GM18507 (cell line): ENCODE data around the gene UGT1A10.

ENCODE experiments used
- DNase-seq: peaks from one replicate; pipeline ENCODE4 v3.0.0; 2011; ENCODE audit warnings: low read depth; ENCODE audit not compliant: insufficient read length; ENCODE audit errors: extremely low spot score
- FAIRE-seq: peaks from 2 replicates; lab custom pipeline; 2011; peaks lifted over from hg19 to GRCh38; lab: Jason Lieb, UNC

The UGT1A10 gene

DNA sequence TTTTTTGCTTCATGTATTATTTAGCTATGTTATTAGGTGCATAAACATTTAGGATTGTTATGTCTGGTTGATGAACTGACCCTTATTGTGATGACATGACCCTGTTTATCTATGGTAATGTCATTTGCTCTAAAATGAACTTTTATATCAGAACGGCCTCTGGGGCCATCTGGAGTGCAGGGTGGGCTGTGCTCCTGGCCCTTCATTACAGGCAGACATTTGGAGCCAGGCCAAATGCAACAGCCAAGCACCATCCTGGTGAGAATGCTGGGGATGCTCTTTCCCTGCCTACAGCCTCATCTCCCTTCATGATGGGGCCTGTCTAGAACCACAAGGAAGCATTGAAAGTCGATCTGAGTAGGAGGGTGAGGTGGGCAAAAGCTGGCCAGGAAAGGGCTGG lies 180.1 kb downstream of the UGT1A10 start:
- FAIRE-seq: no peak
- DNase-seq: no peak

DNA sequence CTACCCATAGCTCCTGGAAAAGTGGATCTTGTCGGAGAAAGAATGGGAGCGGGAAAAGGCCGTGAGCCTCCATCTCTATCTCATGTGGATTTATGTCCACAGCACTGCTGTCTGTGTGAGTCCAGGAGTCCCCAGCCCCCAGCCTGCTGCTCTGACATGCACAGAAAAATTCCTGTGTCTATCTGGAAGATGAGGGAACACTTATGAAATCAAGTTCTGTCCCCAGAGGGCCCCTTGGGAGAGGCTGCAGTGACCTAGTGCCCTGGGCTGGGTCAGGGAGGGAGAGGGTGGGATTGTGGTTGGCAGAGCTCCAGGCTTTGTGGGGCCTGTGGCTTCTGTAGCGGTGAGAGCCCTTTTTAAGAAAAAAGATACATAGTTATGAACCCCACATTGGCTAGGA lies 180.5 kb downstream of the UGT1A10 start:
- DNase-seq (no peak), FAIRE-seq (no peak)

DNA sequence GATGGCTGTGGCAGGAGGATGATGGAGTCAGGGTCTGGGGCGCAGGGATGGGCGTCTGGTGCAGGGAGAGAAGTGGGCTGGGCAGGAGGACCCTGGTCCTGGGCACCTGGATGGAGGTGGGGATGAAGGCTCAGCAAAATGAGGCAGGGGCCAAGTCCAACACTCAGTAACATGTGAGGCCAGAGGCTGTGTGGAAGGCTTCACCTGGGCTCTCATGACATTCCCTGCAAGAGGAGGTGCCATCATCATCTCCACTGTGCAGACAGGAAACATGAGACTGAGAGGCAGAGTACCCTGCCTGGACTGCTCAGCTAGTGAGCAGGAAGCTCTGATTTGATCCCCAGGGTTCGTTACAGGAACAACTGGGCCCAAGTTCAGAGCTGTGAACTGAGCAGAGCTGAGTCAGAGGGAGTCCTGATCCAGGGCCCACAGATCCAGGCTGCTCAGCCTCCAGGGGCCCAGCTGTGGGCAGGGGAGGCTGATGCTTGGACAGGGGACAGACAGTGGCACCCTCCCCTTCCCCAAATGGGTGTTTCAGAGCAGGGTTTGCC lies 181.2 kb downstream of the UGT1A10 start:
- no peak for FAIRE-seq

DNA sequence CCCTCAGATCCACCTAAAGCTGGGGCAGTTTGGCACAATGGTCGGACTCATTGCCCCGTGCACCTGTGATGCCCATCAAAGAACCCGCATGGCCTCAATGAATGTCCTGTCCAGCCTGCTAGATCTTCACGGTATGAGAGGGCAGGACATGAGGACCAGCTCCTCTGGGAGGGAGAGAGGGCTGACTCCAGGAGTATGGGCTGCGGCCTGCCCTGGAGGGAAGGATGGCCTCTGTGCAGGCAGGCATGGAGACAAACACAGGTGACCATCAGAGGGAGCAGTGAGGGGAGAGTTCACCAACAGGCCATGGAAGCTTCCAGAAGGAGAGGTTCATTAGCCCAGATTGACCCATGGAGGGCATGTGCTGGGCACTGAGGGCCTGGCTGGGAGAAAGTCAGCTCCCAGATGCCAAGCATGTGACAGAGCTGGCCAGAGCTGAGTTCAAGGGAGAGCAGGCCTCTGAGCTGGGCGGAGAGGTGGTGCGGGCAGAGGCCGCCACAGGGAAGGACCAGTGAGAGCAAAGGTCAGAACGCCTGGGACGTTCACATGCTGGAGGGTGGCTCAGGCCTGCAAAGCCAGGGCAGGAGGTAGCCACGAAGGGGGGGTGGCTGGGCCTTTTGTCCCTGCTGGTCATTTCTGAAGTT lies 181.9 kb downstream of the UGT1A10 start:
- FAIRE-seq (no peak), DNase-seq (no peak)

More for the DNA sequence above, 181.2 kb downstream of the UGT1A10 start:
- DNase-seq: no peak

DNA sequence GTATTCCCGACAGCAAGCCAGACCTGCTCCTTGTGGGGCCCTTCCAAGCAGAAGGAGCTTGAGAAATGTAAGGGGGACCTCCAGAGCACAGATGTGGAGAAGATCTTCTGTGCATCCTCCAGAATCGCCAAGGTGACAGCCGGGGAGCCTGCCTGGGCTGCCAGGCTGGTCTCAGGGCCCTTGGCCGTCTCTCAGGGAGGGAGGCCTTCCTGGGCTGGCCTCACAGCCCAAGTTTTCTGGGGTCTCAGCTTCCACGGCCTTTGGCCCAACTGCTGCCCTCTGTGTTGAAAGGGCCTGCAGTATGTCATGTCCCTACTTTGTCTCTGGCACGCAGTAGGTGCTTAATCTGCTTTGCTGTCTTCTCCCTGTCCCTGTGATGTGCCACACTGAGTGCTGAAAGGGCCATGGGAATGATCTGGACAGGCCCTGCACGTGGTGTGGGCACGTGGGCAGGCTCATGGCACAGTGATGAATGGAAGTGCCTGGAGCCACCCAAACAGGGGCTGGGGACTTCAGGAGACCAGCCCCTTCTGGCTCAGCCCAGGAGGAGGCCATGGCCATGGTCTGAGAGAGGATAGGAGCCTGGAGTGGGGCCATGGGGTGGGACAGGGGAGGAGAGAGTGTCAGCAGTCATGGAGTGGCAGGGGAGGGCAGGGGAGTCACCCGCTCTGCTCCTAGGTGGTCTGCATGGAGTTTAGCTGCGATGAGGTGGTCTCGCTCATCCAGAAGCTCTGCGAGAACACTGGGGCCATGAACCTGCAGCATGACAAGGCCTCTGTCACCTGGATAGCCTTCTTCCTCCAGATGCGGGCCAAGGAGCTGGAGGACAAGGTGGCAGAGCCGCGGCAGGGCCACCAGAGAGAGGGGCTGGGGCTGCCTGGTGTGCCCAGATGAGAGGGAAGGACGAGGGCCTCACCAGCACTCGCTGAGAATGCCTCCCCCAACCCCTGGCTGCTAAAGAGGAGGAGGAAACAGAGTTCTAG lies 182.7 kb downstream of the UGT1A10 start:
- DNase-seq (no peak), FAIRE-seq (no peak)

DNA sequence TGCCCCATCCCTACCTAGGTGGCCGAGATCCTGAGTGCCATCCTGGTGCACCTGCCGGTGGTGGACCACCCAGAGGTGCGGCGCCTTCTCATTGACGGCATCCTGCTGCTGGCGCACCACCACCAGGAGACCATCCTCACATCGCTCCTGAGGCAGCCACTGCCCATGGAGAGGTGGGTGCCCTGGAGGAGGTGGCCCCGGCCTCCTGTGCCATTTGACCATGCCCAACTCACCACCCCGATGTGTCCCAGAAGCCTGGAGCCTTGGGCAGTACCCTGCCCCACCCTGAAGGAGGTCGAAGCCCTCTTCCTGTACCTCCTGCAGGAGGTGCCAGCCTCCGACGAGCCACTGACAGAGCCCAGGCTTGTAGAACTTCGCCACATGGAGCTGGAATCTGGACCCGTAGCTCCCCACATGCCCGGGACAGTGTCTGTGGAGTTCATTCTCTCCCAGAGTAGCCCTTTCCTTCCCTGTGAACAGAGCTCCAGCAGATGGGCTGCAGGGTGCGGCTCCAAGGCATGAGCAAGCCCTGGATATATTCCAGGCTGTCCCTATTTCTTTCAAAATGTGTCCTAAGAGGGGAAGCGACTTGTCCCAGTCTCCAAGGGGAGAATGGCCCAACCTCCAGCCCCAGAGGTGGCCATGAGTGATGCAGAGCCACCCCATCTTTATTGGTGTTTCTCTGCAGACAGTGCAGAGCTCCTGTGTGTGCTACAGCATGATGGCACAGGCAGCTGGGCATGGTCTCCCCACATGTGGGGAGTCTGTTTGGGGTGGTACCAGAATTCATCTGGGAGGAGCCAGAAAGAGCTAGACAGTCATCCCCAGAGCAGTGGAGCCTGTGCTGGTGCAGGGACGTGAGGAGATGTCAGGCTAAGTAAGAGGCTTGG lies 183.9 kb downstream of the UGT1A10 start:
- no peak for FAIRE-seq
- no peak for DNase-seq

DNA sequence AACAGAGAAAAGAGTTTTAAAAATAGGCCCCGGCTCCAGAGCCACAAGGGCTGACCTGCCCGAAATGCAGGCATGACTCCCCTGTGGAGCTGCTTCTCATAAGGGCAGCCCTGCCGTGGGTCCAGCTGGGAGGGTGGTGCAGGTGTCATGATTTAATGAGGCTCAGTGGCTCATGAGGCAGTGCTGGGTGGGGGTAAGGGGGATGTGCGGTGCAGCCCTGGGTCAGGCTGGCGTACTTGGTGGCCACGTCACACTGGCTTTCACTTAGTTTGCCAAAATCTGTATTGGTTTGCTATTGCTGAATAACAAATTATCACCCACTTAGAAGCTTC lies 184.5 kb downstream of the UGT1A10 start:
- DNase-seq: no peak
- no peak for FAIRE-seq

DNA sequence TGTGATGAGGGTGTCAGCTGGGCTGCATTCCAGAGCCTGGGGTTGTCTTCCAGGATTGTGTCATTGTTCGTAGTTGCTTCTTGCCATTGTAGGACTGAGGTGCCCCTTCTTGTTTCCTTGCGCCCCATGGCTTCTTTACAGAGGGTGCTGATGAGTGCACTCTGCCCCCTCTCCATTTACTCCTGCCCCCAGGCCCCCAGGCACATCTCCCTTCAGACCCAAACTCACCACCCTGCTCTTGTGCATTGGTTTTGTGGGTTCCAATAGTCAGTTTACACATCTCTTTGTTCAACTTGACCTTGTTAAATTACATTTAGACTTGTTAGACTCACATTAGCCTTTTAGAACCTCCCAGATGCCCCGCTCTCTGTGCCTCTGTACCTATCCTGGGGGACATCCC lies 184.9 kb downstream of the UGT1A10 start:
- FAIRE-seq (no peak), DNase-seq (no peak)

DNA sequence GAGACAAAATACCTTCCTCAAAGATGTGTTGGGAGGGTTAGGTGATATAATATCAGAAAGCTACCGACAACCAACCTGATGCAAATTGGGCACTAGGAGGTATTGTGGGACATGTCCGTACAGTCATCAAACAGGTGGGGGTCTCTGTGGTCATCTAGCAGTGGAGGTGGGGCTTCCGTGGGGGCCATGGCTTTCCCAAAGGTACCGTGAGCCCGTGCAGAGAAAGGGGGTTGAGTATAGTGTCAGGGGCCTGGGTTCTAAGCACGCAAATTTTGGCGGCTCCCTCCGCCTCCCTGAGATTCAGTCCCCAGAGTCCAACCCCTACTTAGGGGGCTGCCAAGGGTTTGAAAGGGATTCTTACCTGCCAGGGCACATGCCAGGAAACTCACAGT lies 185.5 kb downstream of the UGT1A10 start:
- FAIRE-seq: no peak
- DNase-seq: no peak

DNA sequence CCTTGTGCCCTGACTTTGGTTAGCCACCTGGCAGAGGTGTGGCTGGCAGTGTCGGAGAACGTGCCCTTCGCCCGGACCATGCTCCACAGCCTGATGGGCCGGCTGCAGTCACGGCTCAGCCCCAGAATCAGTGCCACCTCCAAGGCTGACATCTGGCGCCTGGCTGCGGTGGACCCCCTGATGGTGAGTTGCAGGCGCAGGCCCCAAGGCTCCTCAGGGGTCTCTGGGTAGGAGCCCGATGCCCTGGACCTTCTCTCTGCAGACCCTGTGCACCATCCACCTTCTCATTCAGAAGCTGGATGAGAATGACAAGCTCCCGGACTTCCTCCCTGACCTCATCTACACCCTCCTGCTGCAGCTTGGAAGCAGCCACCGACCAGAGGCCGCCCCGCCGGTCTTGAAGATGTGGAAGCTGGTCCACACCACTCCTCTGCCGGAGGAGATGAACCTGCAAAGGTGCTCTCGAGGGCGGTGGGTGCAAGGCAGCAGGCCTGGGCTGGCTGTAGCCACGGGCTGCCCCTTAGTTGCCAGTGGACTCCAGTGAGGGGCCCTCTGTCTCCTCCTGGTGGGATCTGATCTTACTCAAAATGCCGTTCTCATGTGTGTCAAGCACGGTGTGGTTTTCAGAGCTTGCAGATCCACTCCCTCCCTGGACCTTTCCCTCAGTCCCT lies 186.0 kb downstream of the UGT1A10 start:
- DNase-seq (no peak), FAIRE-seq (no peak)
